ENCODE data around the gene CFAP77. TPM values are rescaled to one million over a fixed set of nuclear protein-coding genes. Genes with fewer than 3 reads are reported as not detected.

The CFAP77 gene
- total and polyA plus RNA-seq, 10 of the 15 experiments (the other 5 are each of a cell fraction or from before 2014, with no cell fraction given): 0.33 TPM; not detected in 9

- 71% methylated on average over 36 of the region's 36 CpGs for WGBS (ENCODE audit: insufficient coverage, insufficient replicate concordance, low lambda C conversion rate, missing lambda C conversion rate)
- SMC1A ChIA-PET (ENCODE audit: uncharacterized antibody, unreplicated experiment): no interaction called here
- CTCF ChIA-PET: interaction anchor here (0.5 kb wide), 1 partner anchor 19 kb away, joined by 3 read pairs; no protein-coding TSS in a partner anchor
- RAD21 ChIA-PET (ENCODE audit: unreplicated experiment): interaction anchor here (0.5 kb wide), 1 partner anchor 69 kb away, joined by 3 read pairs; no protein-coding TSS in a partner anchor
- Histone ChIP-seq H3K4me1 (ENCODE audit: control insufficient read depth, insufficient read depth, low read length) (no peaks in the 10 kb centered on the region), H3K9me3 (replicated peaks; ENCODE audit: control insufficient read depth, insufficient read depth, low read length) (no peaks in the 10 kb centered on the region), H3K36me3 (ENCODE audit: control insufficient read depth in 2 of 2, insufficient read depth in 2 of 2, low read length in 1 of 2) (no peaks in the 10 kb centered on the region), H3K4me3 (no peak overlapping the region), H4K20me1 (ENCODE audit: control insufficient read depth, insufficient read depth) (no peaks in the 10 kb centered on the region), H3K4me2 (ENCODE audit: control insufficient read depth, insufficient read depth) (no peak overlapping the region), H3K27ac (ENCODE audit: control insufficient read depth, insufficient read depth) (no peak overlapping the region), H3K9ac (ENCODE audit: control insufficient read depth, insufficient read depth, low read length) (no peak overlapping the region), H2AFZ (ENCODE audit: control insufficient read depth, low read depth, low read length) (no peak overlapping the region), H3K27me3 (replicated peaks in 1 of 2; ENCODE audit: control insufficient read depth in 2 of 2, insufficient read depth in 2 of 2, low read length in 1 of 2) (peaks cover 0 to 1% of the 10 kb centered on the region in 2 experiments; a peak in 1 of 4 replicates), H3K79me2 (ENCODE audit: control insufficient read depth, insufficient read depth, low read length) (no peaks in the 10 kb centered on the region)
- FAIRE-seq (no peak), ATAC-seq (no peak), DNase-seq (ENCODE audit: low read depth, low spot score) (no peak)
- intact Hi-C loops (cut with micrococcal nuclease; ENCODE audit: unreplicated experiment): no loop called here
- in situ Hi-C loops (cut with MboI): no loop called here
- POLR2A ChIA-PET: no interaction called here
- BruUV-seq (replicated peaks): no TSS peak
- TF ChIP-seq ZBTB40 (IDR thresholded peaks at IDR 0.05; ENCODE audit: borderline replicate concordance) (no peak), SMAD5 (IDR thresholded peaks at IDR 0.05; ENCODE audit: low read depth) (no peak), SMAD1 (IDR thresholded peaks at IDR 0.05; ENCODE audit: low read depth, partially characterized antibody) (no peak), FOXK2 (IDR thresholded peaks at IDR 0.05) (no peak), BCLAF1 (IDR thresholded peaks at IDR 0.05) (no peak), FOS (IDR thresholded peaks at IDR 0.05; ENCODE audit: borderline replicate concordance, extremely low read depth, insufficient read length) (no peak), USF2 (IDR thresholded peaks at IDR 0.05; ENCODE audit: borderline replicate concordance, low read depth, low read length) (no peak)
These were observed 47.7 kb downstream of the CFAP77 start for GRCh38 chr9:132457504-132458236.
